ENCODE results near the gene GAS2L1. TPM values are rescaled to one million over a fixed set of nuclear protein-coding genes. Genes with fewer than 3 reads are reported as not detected.

The GAS2L1 gene
- total RNA-seq, 1 experiment from 2014 or later, result 68.8 TPM

GRCh38 chr22:29269230-29269604 is 37.2 kb upstream of the GAS2L1 start:
- intact Hi-C loops (cut with micrococcal nuclease; ENCODE audit: unreplicated experiment), result no loop called here
- CTCF ChIA-PET, result no interaction called here
- BruUV-seq (replicated peaks), result TSS peak; percentile 60

DNA sequence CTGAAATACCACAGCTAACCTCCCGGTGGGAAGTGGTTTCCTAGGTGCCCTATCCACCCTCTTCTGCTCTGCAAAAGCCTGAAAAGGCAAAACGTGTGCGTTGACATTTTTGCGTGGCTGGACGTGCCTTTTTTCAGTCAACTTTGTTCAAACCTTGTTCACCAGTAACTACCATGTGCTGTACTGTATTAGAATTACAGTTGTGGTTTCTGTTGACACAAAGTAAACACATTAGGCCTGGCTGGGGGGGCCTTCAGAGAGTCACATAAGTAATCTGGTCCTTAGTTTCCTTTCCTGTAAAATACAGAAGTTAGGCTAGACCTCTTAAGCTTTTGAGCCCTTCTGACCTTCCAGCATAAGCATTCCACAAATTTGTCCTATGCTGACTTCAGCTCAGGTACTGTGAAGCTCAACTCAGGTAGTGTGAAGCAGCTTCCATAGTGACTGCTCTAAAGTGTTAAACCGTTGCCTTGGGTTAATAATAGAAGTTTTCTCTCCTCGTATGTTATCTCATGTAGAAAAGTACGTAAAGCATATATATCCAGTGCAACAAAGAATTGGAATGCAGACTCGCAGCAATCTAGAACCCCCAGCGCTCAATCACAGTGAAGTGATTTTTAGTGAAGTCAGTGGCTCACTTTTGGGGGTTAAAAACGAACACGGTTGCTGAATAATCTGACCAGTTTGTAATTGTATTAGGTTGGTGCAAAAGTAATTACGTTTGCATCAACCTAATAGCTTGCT is 36.5 kb upstream of the GAS2L1 start:
- Histone ChIP-seq H3K36me3 (ENCODE audit: control insufficient read depth, insufficient read depth, low read length) (peaks cover 50% of the 10 kb centered on the region), H3K27me3 (ENCODE audit: control insufficient read depth, insufficient read depth, low read length) (no peaks in the 10 kb centered on the region), H3K4me1 (ENCODE audit: control insufficient read depth, insufficient read depth, low read length) (peaks cover 34% of the 10 kb centered on the region), H3K9me3 (ENCODE audit: control insufficient read depth, insufficient read depth, low read depth, low read length) (no peaks in the 10 kb centered on the region), H3K27ac (ENCODE audit: low read length) (peak overlapping the region; percentile 98), H3K4me3 (ENCODE audit: low read depth in 2 of 2, low read length in 2 of 2) (peak overlapping the region; percentile 91 to 98)
- POLR2A ChIA-PET, result no interaction called here
- no peak for TF ChIP-seq TCF7L2 (IDR thresholded peaks at IDR 0.05; ENCODE audit: low read depth, low read length)
- TF ChIP-seq SIN3A (IDR thresholded peaks at IDR 0.05; ENCODE audit: borderline replicate concordance, insufficient read depth, low read depth, low read length), result no peak
- TF ChIP-seq POLR2AphosphoS5 (IDR thresholded peaks at IDR 0.05; ENCODE audit: low read depth, low read length), result no peak; the same call in 1 of the 2 replicates
- TF ChIP-seq, protein P1, sequence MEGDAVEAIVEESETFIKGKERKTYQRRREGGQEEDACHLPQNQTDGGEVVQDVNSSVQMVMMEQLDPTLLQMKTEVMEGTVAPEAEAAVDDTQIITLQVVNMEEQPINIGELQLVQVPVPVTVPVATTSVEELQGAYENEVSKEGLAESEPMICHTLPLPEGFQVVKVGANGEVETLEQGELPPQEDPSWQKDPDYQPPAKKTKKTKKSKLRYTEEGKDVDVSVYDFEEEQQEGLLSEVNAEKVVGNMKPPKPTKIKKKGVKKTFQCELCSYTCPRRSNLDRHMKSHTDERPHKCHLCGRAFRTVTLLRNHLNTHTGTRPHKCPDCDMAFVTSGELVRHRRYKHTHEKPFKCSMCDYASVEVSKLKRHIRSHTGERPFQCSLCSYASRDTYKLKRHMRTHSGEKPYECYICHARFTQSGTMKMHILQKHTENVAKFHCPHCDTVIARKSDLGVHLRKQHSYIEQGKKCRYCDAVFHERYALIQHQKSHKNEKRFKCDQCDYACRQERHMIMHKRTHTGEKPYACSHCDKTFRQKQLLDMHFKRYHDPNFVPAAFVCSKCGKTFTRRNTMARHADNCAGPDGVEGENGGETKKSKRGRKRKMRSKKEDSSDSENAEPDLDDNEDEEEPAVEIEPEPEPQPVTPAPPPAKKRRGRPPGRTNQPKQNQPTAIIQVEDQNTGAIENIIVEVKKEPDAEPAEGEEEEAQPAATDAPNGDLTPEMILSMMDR (IDR thresholded peaks at IDR 0.05), result no peak
- no peak for TF ChIP-seq REST (IDR thresholded peaks at IDR 0.05; ENCODE audit: insufficient read depth in 1 of 2, low read depth in 2 of 2, low read length in 1 of 2)
- ATAC-seq, result no peak
- no peak for DNase-seq (ENCODE audit: low read depth, low spot score)
- no TSS peak for BruUV-seq (replicated peaks)
- CTCF ChIA-PET, result no interaction called here
- in situ Hi-C loops (cut with HindIII; ENCODE audit: low pct_unique_long_range_greater_than_20kb, low sequenced_read_pairs), result no loop called here
- intact Hi-C loops (cut with micrococcal nuclease; ENCODE audit: unreplicated experiment), result no loop called here

More at GRCh38 chr22:29269230-29269604, 37.2 kb upstream of the GAS2L1 start:
- Histone ChIP-seq H3K9me3 (ENCODE audit: control insufficient read depth, insufficient read depth, low read depth, low read length) (no peaks in the 10 kb centered on the region), H3K27ac (ENCODE audit: low read length) (peak overlapping the region; percentile 98), H3K27me3 (ENCODE audit: control insufficient read depth, insufficient read depth, low read length) (no peaks in the 10 kb centered on the region), H3K4me1 (ENCODE audit: control insufficient read depth, insufficient read depth, low read length) (peaks cover 34% of the 10 kb centered on the region), H3K36me3 (ENCODE audit: control insufficient read depth, insufficient read depth, low read length) (peaks cover 43% of the 10 kb centered on the region), H3K4me3 (ENCODE audit: low read depth in 2 of 2, low read length in 2 of 2) (peak overlapping the region; percentile 91 to 98)
- 0 out of 2 replicates have a peak, but pooled peaks have one; percentile 20 for TF ChIP-seq SIN3A (IDR thresholded peaks at IDR 0.05; ENCODE audit: borderline replicate concordance, insufficient read depth, low read depth, low read length)
- TF ChIP-seq, protein P1 (IDR thresholded peaks at IDR 0.05), result no peak
- DNase-seq (ENCODE audit: low read depth, low spot score), result no peak
- no peak for ATAC-seq
- in situ Hi-C loops (cut with HindIII; ENCODE audit: low pct_unique_long_range_greater_than_20kb, low sequenced_read_pairs), result no loop called here
- POLR2A ChIA-PET, result no interaction called here
